NCI-H2107 treated with DMSO at 0.1 percent for 48 hours (cell line): ENCODE results near the gene TMEM269.

Experiments used
- DNase-seq: peaks from one replicate; lab custom pipeline; 2025; ENCODE audit not compliant: unreplicated experiment; lab: John Stamatoyannopoulos, UW

Gene TMEM269

DNA sequence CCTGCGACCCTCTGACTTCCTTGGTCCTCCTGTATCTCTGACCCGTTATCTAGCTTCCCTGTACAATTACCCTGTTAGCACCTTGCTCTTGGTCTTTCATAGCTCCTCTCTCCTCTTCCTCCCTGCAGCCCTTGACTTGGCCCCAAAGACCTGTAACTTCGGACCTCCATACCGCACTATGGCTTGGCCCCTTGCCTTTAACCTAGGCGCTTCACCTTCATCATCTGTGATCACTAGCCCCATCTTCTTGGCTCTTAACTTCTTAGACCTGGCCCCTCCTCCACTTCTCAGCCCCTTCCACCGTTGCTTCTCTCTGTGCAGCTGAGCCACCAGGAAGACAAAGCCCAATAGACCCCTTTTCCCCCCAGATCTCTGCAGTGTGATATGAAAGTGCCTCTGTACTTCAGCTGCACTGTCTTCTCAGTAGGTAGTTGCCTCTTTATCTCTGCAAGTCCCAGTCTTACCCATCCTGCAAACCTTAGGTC is 62.4 kb downstream of the TMEM269 start:
- DNase-seq, result no peak

DNA sequence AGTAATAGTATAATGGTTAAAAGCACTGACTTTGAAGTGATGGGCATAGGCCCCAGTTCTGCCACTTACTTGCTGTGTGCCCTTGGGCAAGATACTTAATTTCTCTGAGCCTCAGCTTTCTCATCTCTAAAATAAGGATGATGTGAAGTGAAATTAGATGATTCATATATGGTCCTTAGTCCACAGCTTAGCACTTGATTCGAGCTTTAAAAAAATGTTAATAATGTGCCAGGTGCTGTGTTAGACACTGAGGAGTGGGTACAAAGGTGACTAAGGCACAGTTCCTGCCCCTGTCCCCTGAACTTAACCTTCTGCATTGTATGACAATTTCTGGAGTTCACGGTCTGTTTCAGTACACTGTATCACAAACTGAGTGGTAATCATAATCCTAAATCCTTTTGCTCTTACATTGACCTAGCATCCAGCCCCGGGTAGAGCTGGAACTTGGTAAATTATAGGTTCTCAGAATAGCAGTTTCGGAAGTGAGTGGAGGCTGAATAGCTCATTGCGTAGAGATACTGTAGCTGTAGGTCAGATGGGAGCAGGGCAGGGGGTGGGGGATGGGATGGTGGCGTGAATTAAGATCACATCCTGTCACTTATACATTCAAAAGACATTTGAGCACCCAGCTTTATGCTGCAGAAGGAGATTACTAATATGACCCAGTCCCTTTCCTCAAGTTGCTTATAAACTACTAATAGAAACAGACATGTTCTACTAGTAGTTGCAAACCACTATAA is 63.1 kb downstream of the TMEM269 start:
- DNase-seq, result no peak

DNA sequence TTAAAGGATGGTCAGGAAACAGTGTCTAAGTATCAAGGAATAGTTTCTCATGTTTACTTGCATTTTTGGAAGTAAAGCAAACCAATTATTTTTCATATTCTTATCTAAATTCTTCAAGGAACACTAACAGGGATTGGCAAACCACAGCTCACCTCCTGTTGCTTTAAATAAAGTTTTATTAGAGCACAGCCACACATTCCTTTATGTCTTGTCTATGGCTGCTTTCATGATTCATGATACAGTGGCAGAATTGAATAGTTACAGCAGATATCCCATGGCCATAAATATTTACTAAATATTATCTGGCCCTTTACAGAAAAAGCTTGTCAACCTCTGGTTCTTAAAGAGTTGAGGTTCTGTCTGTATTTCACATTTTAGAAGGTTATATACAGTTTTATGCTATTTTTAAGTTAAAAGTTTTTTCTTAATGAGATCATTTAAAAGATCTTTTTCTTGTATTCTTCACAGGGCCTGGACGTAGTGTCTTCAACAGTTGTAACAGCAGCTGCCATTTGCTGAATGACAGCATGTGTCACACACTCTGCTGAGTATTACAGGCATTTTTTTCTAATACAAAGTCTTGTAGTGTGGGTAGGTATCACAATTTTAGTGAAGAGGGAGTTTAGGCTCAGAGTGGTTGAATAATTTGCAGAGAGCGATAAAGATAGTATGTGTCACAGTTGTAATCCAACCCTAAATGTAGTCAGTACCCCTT is 64.2 kb downstream of the TMEM269 start:
- DNase-seq, result no peak

DNA sequence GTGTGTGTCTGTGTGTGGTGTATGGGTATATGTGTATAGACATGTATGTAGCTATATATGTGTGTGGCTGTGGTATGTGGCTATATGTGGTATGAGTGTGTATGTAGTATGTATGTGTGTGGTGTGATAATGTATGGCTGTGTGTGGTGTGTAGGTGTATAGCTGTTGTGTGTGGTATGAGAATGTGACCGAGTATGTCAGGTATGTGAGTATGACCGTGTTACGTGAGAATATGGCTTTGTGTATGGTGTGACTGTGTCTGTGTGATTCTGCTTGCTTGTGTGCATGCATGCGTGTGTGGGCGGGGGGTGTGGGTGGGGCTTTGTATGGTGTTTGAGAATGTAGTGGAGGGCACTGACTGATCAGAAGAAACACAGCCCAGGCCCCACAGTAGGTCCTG is 65.2 kb downstream of the TMEM269 start:
- DNase-seq, result no peak
